Measurements from ENCODE around the gene SQOR.
A peak's percentile ranks its signal among the peaks of the same experiment; 100 is the strongest.
"Not testable (repeated sequence)": the region's sequence is repeated elsewhere in the genome, so short reads cannot be mapped to it uniquely, and the experiment has no call there.

Gene SQOR

GRCh38 chr15:45635191-45635638 lies 386 bp downstream of the SQOR start:
- DNase-seq: no peak

- DNase-seq: no peak
Measured at GRCh38 chr15:45635763-45636292, 999 bp downstream of the SQOR start.

GRCh38 chr15:45637141-45637540 lies 2.3 kb downstream of the SQOR start:
- no peak for DNase-seq

GRCh38 chr15:45637552-45638033 lies 2.8 kb downstream of the SQOR start:
- peak; percentile 67 for DNase-seq

- DNase-seq: no peak
Measured at GRCh38 chr15:45640616-45641015, 5.8 kb downstream of the SQOR start.

GRCh38 chr15:45641374-45641781 lies 6.5 kb downstream of the SQOR start:
- DNase-seq: no peak

GRCh38 chr15:45641999-45642932 lies 7.4 kb downstream of the SQOR start:
- no peak for DNase-seq

- no peak for DNase-seq
Measured at GRCh38 chr15:45644437-45644836, 9.6 kb downstream of the SQOR start.

GRCh38 chr15:45645026-45645980 lies 10.5 kb downstream of the SQOR start:
- no peak for DNase-seq

GRCh38 chr15:45646220-45646619 lies 11.4 kb downstream of the SQOR start:
- DNase-seq: no peak

GRCh38 chr15:45647828-45648227 lies 13.0 kb downstream of the SQOR start:
- DNase-seq: no peak

- no peak for DNase-seq
Measured at GRCh38 chr15:45648521-45649200, 13.8 kb downstream of the SQOR start.

GRCh38 chr15:45650007-45650406 lies 15.2 kb downstream of the SQOR start:
- not testable (repeated sequence) for DNase-seq

GRCh38 chr15:45650889-45651525 lies 16.2 kb downstream of the SQOR start:
- no peak for DNase-seq

GRCh38 chr15:45653702-45654424 lies 19.0 kb downstream of the SQOR start:
- no peak for DNase-seq

- DNase-seq: no peak
Measured at GRCh38 chr15:45654749-45655148, 19.9 kb downstream of the SQOR start.

GRCh38 chr15:45657254-45657653 lies 22.4 kb downstream of the SQOR start:
- no peak for DNase-seq

- DNase-seq: no peak
Measured at GRCh38 chr15:45657764-45658545, 23.1 kb downstream of the SQOR start.

- DNase-seq: no peak
Measured at GRCh38 chr15:45660231-45660979, 25.6 kb downstream of the SQOR start.

GRCh38 chr15:45662375-45662774 lies 27.5 kb downstream of the SQOR start:
- no peak for DNase-seq

Measured in GDM1 (cell line).